ENCODE measurements around the gene RELT. TPM values are rescaled to one million over a fixed set of nuclear protein-coding genes. Genes with fewer than 3 reads are reported as not detected.
"Not testable (repeated sequence)": the region's sequence is repeated elsewhere in the genome, so short reads cannot be mapped to it uniquely, and the experiment has no call there.

RELT gene
- total RNA-seq, 1 donor from 2014 or later, result 34.9 TPM

DNA sequence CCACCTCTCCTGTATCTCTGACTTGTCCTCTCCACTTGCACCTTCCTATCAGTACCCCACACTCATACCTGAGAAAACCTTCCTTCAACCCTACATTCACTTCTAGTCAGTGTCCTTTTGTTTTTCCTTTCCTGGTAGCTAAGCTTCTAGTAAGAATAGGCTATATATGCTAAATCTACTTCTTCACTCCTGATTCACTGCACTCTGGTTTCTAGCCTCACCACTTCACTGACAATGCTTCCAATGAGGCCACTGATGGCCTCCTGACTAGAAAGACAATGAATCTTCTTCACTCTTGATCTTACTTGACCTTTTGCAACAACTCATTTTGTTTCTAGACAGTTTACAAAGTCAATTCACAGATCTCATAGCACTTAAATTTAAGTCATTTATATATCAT lies 52.0 kb downstream of the RELT start:
- intact Hi-C loops (cut with micrococcal nuclease), result no loop called here

DNA sequence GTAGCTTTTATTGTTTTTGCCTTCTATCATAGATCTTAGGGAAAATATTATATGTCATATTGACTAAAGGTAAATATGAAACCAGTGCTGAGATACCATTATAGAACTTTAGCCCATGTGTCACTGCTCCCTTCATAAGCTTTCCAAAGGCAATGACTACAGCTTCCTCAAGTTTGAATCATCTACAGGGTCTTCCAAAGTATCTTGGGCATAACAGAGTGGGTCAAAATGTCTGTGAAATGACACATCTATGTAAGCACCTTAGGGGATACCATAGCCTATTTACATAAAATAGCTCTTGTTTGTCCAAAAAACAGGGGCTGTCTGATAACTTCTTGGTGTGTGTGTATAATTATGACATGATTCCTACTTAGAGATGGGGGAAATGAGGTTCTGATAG lies 52.5 kb downstream of the RELT start:
- intact Hi-C loops (cut with micrococcal nuclease), result no loop called here

- intact Hi-C loops (cut with micrococcal nuclease), result no loop called here
Observed at GRCh38 chr11:73429121-73429750, 53.0 kb downstream of the RELT start.

DNA sequence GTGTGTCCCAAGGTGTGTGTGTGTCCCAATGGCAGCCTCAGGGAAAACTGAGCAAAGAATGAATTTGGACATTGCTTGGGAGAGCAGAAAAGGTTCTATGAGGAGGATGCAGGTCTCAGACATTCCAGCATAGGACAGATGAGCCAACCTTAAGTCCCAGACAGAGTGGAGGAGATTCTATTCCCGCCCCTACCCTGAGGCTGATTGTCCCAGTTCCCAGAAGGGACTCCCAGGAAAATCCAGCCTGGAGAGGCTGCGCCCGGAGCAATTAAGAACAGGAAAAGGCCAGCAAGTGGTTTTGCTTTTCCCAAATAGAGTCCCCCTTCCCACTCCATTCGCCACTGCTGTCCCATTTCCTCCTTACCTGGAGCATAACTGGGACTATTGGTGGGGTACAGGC lies 54.1 kb downstream of the RELT start:
- intact Hi-C loops (cut with micrococcal nuclease), result no loop called here

DNA sequence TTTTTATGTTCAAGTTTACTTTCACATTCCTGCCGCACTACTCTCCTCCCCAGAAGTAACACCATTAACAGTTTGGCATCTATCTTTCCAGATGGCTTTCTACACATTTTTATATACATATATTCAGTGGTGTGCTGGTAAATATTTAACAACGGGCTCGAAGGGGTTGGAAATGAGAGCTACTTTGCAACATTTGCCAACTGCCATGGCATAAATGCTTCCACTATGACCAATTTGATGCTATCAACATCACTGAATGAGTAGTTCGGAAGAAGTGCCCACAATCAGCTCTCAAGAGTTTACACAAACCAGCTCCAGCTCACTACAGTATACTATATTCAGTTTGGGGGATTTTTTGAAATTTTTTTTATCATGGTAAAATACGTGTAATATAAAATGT lies 55.2 kb downstream of the RELT start:
- intact Hi-C loops (cut with micrococcal nuclease), result no loop called here

GRCh38 chr11:73436859-73437258 lies 60.7 kb downstream of the RELT start:
- intact Hi-C loops (cut with micrococcal nuclease), result not testable (repeated sequence)

- intact Hi-C loops (cut with micrococcal nuclease), result no loop called here
Observed at GRCh38 chr11:73439002-73439843, 63.0 kb downstream of the RELT start.

- intact Hi-C loops (cut with micrococcal nuclease), result no loop called here
Observed at GRCh38 chr11:73445980-73446379, 69.8 kb downstream of the RELT start.

DNA sequence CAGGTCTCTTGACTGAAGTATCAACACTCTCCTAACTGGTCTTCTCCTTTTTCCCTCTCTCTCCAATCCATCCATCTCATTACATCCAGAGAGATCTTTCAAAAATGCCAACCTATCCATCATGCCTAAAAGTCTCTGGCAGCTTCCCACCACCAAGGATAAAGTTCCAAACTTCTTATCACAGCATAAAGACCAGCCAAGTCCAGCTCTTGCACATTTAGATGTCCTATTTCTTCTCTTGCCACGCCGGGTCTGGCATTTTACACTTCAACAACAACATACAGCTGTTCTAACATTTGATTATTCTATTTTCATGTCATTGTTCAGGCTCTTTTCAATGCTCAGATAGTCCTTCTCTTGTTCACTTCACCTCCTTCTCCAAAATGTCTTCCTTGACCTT lies 70.6 kb downstream of the RELT start:
- intact Hi-C loops (cut with micrococcal nuclease), result no loop called here

Other genes with a start within 250 kb of the RELT start
- 31.1 and 33.1 TPM in 2 replicates for gene FCHSD2, start 234.1 kb upstream of the RELT start, total RNA-seq
- gene P2RY2, start 158.1 kb upstream of the RELT start, total RNA-seq, result 0.07 TPM in 1 of 2 replicates, not detected in the other
- not detected in 2 replicates for gene P2RY6, start 104.1 kb upstream of the RELT start, total RNA-seq
- 0.11 TPM in 1 of 2 replicates, not detected in the other for gene ARHGEF17, start 68.1 kb upstream of the RELT start, total RNA-seq
- 23.1 and 25.9 TPM in 2 replicates for gene FAM168A, start 221.7 kb downstream of the RELT start, total RNA-seq